ENCODE measurements around the gene CRTC3.

- TF ChIP-seq CTCF (IDR thresholded peaks at IDR 0.05) (no peak), REST (IDR thresholded peaks at IDR 0.05; ENCODE audit: insufficient read depth in 1 of 2, low read depth in 2 of 2, low read length in 1 of 2) (no peak), TCF7L2 (IDR thresholded peaks at IDR 0.05; ENCODE audit: low read depth, low read length) (no peak), POLR2AphosphoS5 (IDR thresholded peaks at IDR 0.05; ENCODE audit: low read depth, low read length) (no peak)
Observed at GRCh38 chr15:90593499-90594158, 63.9 kb downstream of the CRTC3 start.

All from Panc1 (cell line).